Measurements from ENCODE around the gene HTR2B. TPM values are rescaled to one million over a fixed set of nuclear protein-coding genes. Genes with fewer than 3 reads are reported as not detected.

The HTR2B gene
- total RNA-seq, 1 experiment from 2014 or later, result not detected

DNA sequence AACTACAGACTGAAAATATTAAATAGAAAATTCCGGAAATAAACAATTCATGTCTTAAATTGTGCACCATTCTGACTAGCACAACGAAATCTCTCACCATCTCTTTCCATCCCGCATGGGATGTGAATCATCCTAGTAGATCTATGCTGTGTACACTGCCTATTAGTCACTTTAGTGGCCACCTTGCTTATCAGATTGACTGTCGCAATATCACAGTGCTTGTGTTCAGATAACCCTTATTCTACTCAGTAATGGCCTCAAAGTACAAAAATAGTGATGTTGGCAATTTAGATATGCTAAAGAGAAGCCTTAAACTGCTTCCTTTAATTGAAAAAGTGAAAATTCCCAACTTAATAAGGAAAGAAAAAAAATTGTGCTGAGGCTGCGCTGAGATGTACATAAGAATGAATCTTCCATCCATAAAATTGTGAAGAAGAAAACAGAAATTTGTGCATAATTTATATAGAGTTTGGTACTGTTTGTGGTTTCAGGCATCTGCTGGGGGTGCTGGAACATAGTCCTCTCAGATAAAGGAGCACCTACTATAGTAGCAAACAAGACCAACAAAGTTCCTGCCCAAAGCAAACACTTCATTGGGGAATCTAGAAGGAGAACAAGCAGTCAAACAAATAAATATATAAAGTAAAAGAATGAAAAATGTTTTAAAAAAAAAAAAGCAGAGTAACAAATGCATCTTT, 56.2 kb downstream of the HTR2B start:
- no TSS peak for BruUV-seq (replicated peaks)
- H3K9me2 ChIP-seq (ENCODE audit: insufficient read depth), result no peaks in the 10 kb centered on the region
- no peak for ATAC-seq
- no peaks in the 10 kb centered on the region for H3K27me3 ChIP-seq (ENCODE audit: insufficient read depth, low read length)
- CTCF ChIA-PET, result interaction anchor here (1.8 kb wide), 1 partner anchor 11 kb away, joined by 7 read pairs; no protein-coding TSS in a partner anchor
- no peaks in the 10 kb centered on the region for H3K9me3 ChIP-seq (ENCODE audit: control insufficient read depth in 1 of 2, insufficient read depth in 1 of 2, low read depth in 1 of 2, low read length in 2 of 2)
- no peak for DNase-seq (ENCODE audit: low read depth, low spot score)
- H3K4me1 ChIP-seq (ENCODE audit: control insufficient read depth in 1 of 2, insufficient read depth in 2 of 2, low read length in 2 of 2), result no peaks in the 10 kb centered on the region
- TF ChIP-seq, protein P1, sequence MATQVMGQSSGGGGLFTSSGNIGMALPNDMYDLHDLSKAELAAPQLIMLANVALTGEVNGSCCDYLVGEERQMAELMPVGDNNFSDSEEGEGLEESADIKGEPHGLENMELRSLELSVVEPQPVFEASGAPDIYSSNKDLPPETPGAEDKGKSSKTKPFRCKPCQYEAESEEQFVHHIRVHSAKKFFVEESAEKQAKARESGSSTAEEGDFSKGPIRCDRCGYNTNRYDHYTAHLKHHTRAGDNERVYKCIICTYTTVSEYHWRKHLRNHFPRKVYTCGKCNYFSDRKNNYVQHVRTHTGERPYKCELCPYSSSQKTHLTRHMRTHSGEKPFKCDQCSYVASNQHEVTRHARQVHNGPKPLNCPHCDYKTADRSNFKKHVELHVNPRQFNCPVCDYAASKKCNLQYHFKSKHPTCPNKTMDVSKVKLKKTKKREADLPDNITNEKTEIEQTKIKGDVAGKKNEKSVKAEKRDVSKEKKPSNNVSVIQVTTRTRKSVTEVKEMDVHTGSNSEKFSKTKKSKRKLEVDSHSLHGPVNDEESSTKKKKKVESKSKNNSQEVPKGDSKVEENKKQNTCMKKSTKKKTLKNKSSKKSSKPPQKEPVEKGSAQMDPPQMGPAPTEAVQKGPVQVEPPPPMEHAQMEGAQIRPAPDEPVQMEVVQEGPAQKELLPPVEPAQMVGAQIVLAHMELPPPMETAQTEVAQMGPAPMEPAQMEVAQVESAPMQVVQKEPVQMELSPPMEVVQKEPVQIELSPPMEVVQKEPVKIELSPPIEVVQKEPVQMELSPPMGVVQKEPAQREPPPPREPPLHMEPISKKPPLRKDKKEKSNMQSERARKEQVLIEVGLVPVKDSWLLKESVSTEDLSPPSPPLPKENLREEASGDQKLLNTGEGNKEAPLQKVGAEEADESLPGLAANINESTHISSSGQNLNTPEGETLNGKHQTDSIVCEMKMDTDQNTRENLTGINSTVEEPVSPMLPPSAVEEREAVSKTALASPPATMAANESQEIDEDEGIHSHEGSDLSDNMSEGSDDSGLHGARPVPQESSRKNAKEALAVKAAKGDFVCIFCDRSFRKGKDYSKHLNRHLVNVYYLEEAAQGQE (IDR thresholded peaks at IDR 0.05; ENCODE audit: low read depth), result no peak
- TF ChIP-seq, protein P2, sequence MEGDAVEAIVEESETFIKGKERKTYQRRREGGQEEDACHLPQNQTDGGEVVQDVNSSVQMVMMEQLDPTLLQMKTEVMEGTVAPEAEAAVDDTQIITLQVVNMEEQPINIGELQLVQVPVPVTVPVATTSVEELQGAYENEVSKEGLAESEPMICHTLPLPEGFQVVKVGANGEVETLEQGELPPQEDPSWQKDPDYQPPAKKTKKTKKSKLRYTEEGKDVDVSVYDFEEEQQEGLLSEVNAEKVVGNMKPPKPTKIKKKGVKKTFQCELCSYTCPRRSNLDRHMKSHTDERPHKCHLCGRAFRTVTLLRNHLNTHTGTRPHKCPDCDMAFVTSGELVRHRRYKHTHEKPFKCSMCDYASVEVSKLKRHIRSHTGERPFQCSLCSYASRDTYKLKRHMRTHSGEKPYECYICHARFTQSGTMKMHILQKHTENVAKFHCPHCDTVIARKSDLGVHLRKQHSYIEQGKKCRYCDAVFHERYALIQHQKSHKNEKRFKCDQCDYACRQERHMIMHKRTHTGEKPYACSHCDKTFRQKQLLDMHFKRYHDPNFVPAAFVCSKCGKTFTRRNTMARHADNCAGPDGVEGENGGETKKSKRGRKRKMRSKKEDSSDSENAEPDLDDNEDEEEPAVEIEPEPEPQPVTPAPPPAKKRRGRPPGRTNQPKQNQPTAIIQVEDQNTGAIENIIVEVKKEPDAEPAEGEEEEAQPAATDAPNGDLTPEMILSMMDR (IDR thresholded peaks at IDR 0.05 in 2 of 3, conservative IDR thresholded peaks at IDR 0.05 in 1 of 3; ENCODE audit: borderline replicate concordance in 1 of 3, insufficient read depth in 1 of 3, low read depth in 2 of 3, low read length in 2 of 3), result no peak
- TF ChIP-seq ZNF274 (IDR thresholded peaks at IDR 0.05; ENCODE audit: low read depth, low read length) (no peak), EZH2phosphoT487 (IDR thresholded peaks at IDR 0.05; ENCODE audit: borderline replicate concordance) (no peak), SRF (IDR thresholded peaks at IDR 0.05; ENCODE audit: low read depth) (no peak), POLR2A (IDR thresholded peaks at IDR 0.05; ENCODE audit: borderline replicate concordance, extremely low read depth, insufficient read depth, insufficient read length) (no peak), RAD21 (IDR thresholded peaks at IDR 0.05; ENCODE audit: low read depth) (no peak), EZH2 (IDR thresholded peaks at IDR 0.05) (no peak), ELF1 (IDR thresholded peaks at IDR 0.05; ENCODE audit: borderline replicate concordance, low read depth) (no peak), TCF7L2 (IDR thresholded peaks at IDR 0.05; ENCODE audit: borderline replicate concordance, extremely low read depth, insufficient read depth, insufficient read length) (no peak), POLR2AphosphoS5 (IDR thresholded peaks at IDR 0.05; ENCODE audit: low read depth, low read length) (no peak)
- TF ChIP-seq, protein P3, sequence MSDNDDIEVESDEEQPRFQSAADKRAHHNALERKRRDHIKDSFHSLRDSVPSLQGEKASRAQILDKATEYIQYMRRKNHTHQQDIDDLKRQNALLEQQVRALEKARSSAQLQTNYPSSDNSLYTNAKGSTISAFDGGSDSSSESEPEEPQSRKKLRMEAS (IDR thresholded peaks at IDR 0.05), result no peak
- TF ChIP-seq, protein P4, sequence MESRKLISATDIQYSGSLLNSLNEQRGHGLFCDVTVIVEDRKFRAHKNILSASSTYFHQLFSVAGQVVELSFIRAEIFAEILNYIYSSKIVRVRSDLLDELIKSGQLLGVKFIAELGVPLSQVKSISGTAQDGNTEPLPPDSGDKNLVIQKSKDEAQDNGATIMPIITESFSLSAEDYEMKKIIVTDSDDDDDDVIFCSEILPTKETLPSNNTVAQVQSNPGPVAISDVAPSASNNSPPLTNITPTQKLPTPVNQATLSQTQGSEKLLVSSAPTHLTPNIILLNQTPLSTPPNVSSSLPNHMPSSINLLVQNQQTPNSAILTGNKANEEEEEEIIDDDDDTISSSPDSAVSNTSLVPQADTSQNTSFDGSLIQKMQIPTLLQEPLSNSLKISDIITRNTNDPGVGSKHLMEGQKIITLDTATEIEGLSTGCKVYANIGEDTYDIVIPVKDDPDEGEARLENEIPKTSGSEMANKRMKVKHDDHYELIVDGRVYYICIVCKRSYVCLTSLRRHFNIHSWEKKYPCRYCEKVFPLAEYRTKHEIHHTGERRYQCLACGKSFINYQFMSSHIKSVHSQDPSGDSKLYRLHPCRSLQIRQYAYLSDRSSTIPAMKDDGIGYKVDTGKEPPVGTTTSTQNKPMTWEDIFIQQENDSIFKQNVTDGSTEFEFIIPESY (IDR thresholded peaks at IDR 0.05; ENCODE audit: extremely low read depth, insufficient replicate concordance, low read length), result no peak
- no peak overlapping the region for H3K27ac ChIP-seq (ENCODE audit: low read depth, low read length)
- no peak overlapping the region for H3K9ac ChIP-seq (ENCODE audit: low read length)
- POLR2A ChIA-PET, result no interaction called here
- H3K4me3 ChIP-seq (replicated peaks in 1 of 2; ENCODE audit: low read depth in 1 of 2, low read length in 2 of 2), result no peak overlapping the region
- peaks cover 64 to 69% of the 10 kb centered on the region in 2 experiments for H3K36me3 ChIP-seq (ENCODE audit: control insufficient read depth in 1 of 2, insufficient read depth in 2 of 2, low read length in 2 of 2)
- H4K20me1 ChIP-seq (ENCODE audit: insufficient read depth), result peaks cover 13% of the 10 kb centered on the region; the same call in 1 of the 2 replicates
- RAD21 ChIA-PET (ENCODE audit: low non-redundant PET in 1 of 2, low total read pairs in 2 of 2, uncharacterized antibody in 2 of 2, unreplicated experiment in 2 of 2), result no interaction called here
- intact Hi-C loops (cut with micrococcal nuclease), result no loop called here
- peaks cover 86% of the 10 kb centered on the region for H3K79me2 ChIP-seq (ENCODE audit: insufficient read depth, low read length)
- H2AFZ ChIP-seq (ENCODE audit: low read depth, low read length, poor library complexity, severe bottlenecking), result no peak overlapping the region
- H3K4me2 ChIP-seq (ENCODE audit: low read length), result no peak overlapping the region
